Stimulated activated CD8-positive, alpha-beta memory T cell treated with anti-CD3 and anti-CD28 coated beads, Interleukin-15, amount 100 ng/mL, for 4 hours (primary cell): Measurements from ENCODE around the gene ZBTB45.
"Not testable (repeated sequence)": the region's sequence is repeated elsewhere in the genome, so short reads cannot be mapped to it uniquely, and the experiment has no call there.

Experiments used
- DNase-seq, 2 donors: peaks; one replicate each; pipeline ENCODE4 v3.0.0-alpha.2; 2020; ENCODE audit warnings: low read depth in 2 of 2

ZBTB45 gene

GRCh38 chr19:58474997-58475713 is 44.5 kb downstream of the ZBTB45 start:
- no peak for DNase-seq

- DNase-seq = no peak
These were observed 45.2 kb downstream of the ZBTB45 start for GRCh38 chr19:58474291-58474996.

GRCh38 chr19:58473775-58474174 is 45.8 kb downstream of the ZBTB45 start:
- no peak for DNase-seq

- DNase-seq = no peak
These were observed 47.9 kb downstream of the ZBTB45 start for GRCh38 chr19:58471736-58472135.

- DNase-seq = not testable (repeated sequence)
These were observed 48.6 kb downstream of the ZBTB45 start for GRCh38 chr19:58470837-58471543.

- DNase-seq = no peak
These were observed 50.2 kb downstream of the ZBTB45 start for GRCh38 chr19:58469241-58470013.

GRCh38 chr19:58468216-58468839 is 51.3 kb downstream of the ZBTB45 start:
- DNase-seq = no peak

GRCh38 chr19:58466760-58467589 is 52.6 kb downstream of the ZBTB45 start, which contains the start of gene ZNF324:
Gene ZNF324, plus strand, starts transcription at chr19:58467080. Its CDS starts 2,106 bp downstream, at chr19:58469186.
- peak; percentile 93 to 94 for DNase-seq

- DNase-seq = no peak
These were observed 53.4 kb downstream of the ZBTB45 start for GRCh38 chr19:58466089-58466759.
